ENCODE data around the gene ZBED6.

- TF ChIP-seq EZH2 (IDR thresholded peaks at IDR 0.05; ENCODE audit: borderline replicate concordance), result no peak
- TF ChIP-seq, protein P1, sequence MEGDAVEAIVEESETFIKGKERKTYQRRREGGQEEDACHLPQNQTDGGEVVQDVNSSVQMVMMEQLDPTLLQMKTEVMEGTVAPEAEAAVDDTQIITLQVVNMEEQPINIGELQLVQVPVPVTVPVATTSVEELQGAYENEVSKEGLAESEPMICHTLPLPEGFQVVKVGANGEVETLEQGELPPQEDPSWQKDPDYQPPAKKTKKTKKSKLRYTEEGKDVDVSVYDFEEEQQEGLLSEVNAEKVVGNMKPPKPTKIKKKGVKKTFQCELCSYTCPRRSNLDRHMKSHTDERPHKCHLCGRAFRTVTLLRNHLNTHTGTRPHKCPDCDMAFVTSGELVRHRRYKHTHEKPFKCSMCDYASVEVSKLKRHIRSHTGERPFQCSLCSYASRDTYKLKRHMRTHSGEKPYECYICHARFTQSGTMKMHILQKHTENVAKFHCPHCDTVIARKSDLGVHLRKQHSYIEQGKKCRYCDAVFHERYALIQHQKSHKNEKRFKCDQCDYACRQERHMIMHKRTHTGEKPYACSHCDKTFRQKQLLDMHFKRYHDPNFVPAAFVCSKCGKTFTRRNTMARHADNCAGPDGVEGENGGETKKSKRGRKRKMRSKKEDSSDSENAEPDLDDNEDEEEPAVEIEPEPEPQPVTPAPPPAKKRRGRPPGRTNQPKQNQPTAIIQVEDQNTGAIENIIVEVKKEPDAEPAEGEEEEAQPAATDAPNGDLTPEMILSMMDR (IDR thresholded peaks at IDR 0.05; ENCODE audit: poor library complexity), result no peak
These were observed 798 bp downstream of the ZBED6 start for GRCh38 chr1:203796236-203796605.
